Measurements from ENCODE around the gene COL19A1.
A peak's percentile ranks its signal among the peaks of the same experiment; 100 is the strongest.

Gene COL19A1

GRCh38 chr6:69825904-69826303, 40.5 kb upstream of the COL19A1 start:
- TF ChIP-seq ZFX (IDR thresholded peaks at IDR 0.05; ENCODE audit: borderline replicate concordance), result no peak
- TF ChIP-seq CTCF (IDR thresholded peaks at IDR 0.05), result no peak
- no peak overlapping the region for H3K27ac ChIP-seq

- no peak for TF ChIP-seq ZFX (IDR thresholded peaks at IDR 0.05; ENCODE audit: borderline replicate concordance)
These were observed 39.0 kb upstream of the COL19A1 start for GRCh38 chr6:69827276-69827893.

GRCh38 chr6:69832558-69832957, 33.8 kb upstream of the COL19A1 start:
- TF ChIP-seq CTCF (IDR thresholded peaks at IDR 0.05) (no peak), ZFX (IDR thresholded peaks at IDR 0.05; ENCODE audit: borderline replicate concordance) (no peak)
- H3K27ac ChIP-seq, result no peak overlapping the region

More at GRCh38 chr6:69827276-69827893, 39.0 kb upstream of the COL19A1 start:
- no peak overlapping the region for H3K27ac ChIP-seq

GRCh38 chr6:69835414-69836179, 30.8 kb upstream of the COL19A1 start:
- no peak overlapping the region for H3K27ac ChIP-seq
- TF ChIP-seq ZFX (IDR thresholded peaks at IDR 0.05; ENCODE audit: borderline replicate concordance) (no peak), CTCF (IDR thresholded peaks at IDR 0.05) (peak; percentile 87)

GRCh38 chr6:69841862-69842261, 24.5 kb upstream of the COL19A1 start:
- no peak overlapping the region for H3K27ac ChIP-seq
- TF ChIP-seq CTCF (IDR thresholded peaks at IDR 0.05) (no peak), ZFX (IDR thresholded peaks at IDR 0.05; ENCODE audit: borderline replicate concordance) (no peak)

GRCh38 chr6:69843189-69843588, 23.2 kb upstream of the COL19A1 start:
- TF ChIP-seq CTCF (IDR thresholded peaks at IDR 0.05) (no peak), ZFX (IDR thresholded peaks at IDR 0.05; ENCODE audit: borderline replicate concordance) (no peak)
- no peak overlapping the region for H3K27ac ChIP-seq

GRCh38 chr6:69846312-69846711, 20.0 kb upstream of the COL19A1 start:
- H3K27ac ChIP-seq, result no peak overlapping the region
- no peak for TF ChIP-seq ZFX (IDR thresholded peaks at IDR 0.05; ENCODE audit: borderline replicate concordance)
- no peak for TF ChIP-seq CTCF (IDR thresholded peaks at IDR 0.05)
